WTC11 (cell line): ENCODE data around the gene ARAF. TPM values are rescaled to one million over a fixed set of nuclear protein-coding genes. Genes with fewer than 3 reads are reported as not detected.

Source experiments
- ATAC-seq: fragments of 200-7000 bp; cut with Tn5 transposase; 2 replicates; pipeline ENCODE4 v1.10.0; 2021; ENCODE audit warnings: mild to moderate bottlenecking, moderate library complexity
- CTCF ChIA-PET: fragments of 300-600 bp; sonication (Branson Sonifier 250); formaldehyde crosslinking; loops from one replicate; lab custom pipeline; 2021; ENCODE audit warnings: antibody characterized with exemption; lab: Charles Lee
- POLR2A ChIA-PET: fragments of 350-600 bp; sonication (Branson Sonifier 250); formaldehyde crosslinking; loops from one replicate; lab custom pipeline; 2021; ENCODE audit warnings: antibody characterized with exemption; lab: Charles Lee
- DNase-seq: peaks from one replicate; pipeline ENCODE4 v3.0.0; 2021; ENCODE audit warnings: low spot score
- H3K27ac Mint-ChIP-seq: 2 replicates; pipeline ENCODE4 v1.8.0; 2021; ENCODE audit warnings: mixed read lengths
- H3K27me3 Mint-ChIP-seq: 2 replicates; pipeline ENCODE4 v1.8.0; 2021; ENCODE audit warnings: low read depth, mild to moderate bottlenecking, moderate library complexity, mixed read lengths
- H3K36me3 Mint-ChIP-seq: 2 replicates; pipeline ENCODE4 v1.8.0; 2021; ENCODE audit warnings: mixed read lengths
- H3K4me1 Mint-ChIP-seq: 2 replicates; pipeline ENCODE4 v1.8.0; 2022; ENCODE audit warnings: mixed read lengths
- H3K4me3 Mint-ChIP-seq: 2 replicates; pipeline ENCODE4 v1.8.0; 2021; ENCODE audit warnings: mild to moderate bottlenecking, moderate library complexity, mixed read lengths
- H3K9me3 Mint-ChIP-seq: 2 replicates; pipeline ENCODE4 v1.8.0; 2021; ENCODE audit warnings: mixed read lengths
- ATF6 ChIP-seq: sonication (generic); formaldehyde crosslinking; IDR thresholded peaks from 2 replicates; pipeline ENCODE4 v1.8.1; 2023; ENCODE audit warnings: mild to moderate bottlenecking, missing genetic modification reagents
- CTCF ChIP-seq: fragments of 200-600 bp; IDR thresholded peaks from 2 replicates; pipeline ENCODE4 v1.8.0; 2022; ENCODE audit warnings: antibody characterized with exemption
- E2F1 ChIP-seq: sonication (generic); formaldehyde crosslinking; IDR thresholded peaks from 2 replicates; pipeline ENCODE4 v1.8.0; 2022; ENCODE audit warnings: mild to moderate bottlenecking, missing genetic modification reagents
- E2F5 ChIP-seq: sonication (generic); formaldehyde crosslinking; IDR thresholded peaks from 2 replicates; pipeline ENCODE4 v1.8.1; 2022; ENCODE audit warnings: mild to moderate bottlenecking, moderate library complexity, missing genetic modification reagents
- ELF4 ChIP-seq: sonication (generic); formaldehyde crosslinking; IDR thresholded peaks from 2 replicates; pipeline ENCODE4 v1.8.1; 2022; ENCODE audit warnings: low read depth, mild to moderate bottlenecking, moderate library complexity, missing genetic modification reagents
- FOXK1 ChIP-seq: sonication (generic); formaldehyde crosslinking; IDR thresholded peaks from 2 replicates; pipeline ENCODE4 v1.8.0; 2022; ENCODE audit warnings: mild to moderate bottlenecking, moderate library complexity, missing genetic modification reagents
- FOXP1 ChIP-seq: sonication (generic); formaldehyde crosslinking; IDR thresholded peaks from 2 replicates; pipeline ENCODE4 v1.8.0; 2022; ENCODE audit warnings: missing genetic modification reagents, mild to moderate bottlenecking, moderate library complexity, borderline replicate concordance
- OVOL2 ChIP-seq: fragments of 250-450 bp; sonication (Bioruptor Pico); IDR thresholded peaks from 2 replicates; pipeline ENCODE4 v1.9.0; 2021; ENCODE audit warnings: mild to moderate bottlenecking, borderline replicate concordance
- SP1 ChIP-seq: sonication (generic); formaldehyde crosslinking; conservative IDR thresholded peaks from 2 replicates; pipeline ENCODE4 v1.8.1; 2022; ENCODE audit warnings: missing genetic modification reagents
- TEAD4 ChIP-seq: sonication (generic); formaldehyde crosslinking; IDR thresholded peaks from 2 replicates; pipeline ENCODE4 v1.8.0; 2022; ENCODE audit warnings: mild to moderate bottlenecking, missing genetic modification reagents
- ZBTB21 ChIP-seq: sonication (generic); formaldehyde crosslinking; IDR thresholded peaks from 2 replicates; pipeline ENCODE4 v1.8.1; 2023; ENCODE audit warnings: mild to moderate bottlenecking, missing genetic modification reagents, borderline replicate concordance
- ZBTB43 ChIP-seq: sonication (generic); formaldehyde crosslinking; IDR thresholded peaks from 2 replicates; pipeline ENCODE4 v1.8.1; 2023; ENCODE audit warnings: mild to moderate bottlenecking, missing genetic modification reagents
- ZMAT4 ChIP-seq: fragments of 250-450 bp; sonication (Bioruptor Pico); IDR thresholded peaks from 2 replicates; pipeline ENCODE4 v1.9.0; 2021; ENCODE audit warnings: mild to moderate bottlenecking
- ZNF232 ChIP-seq: sonication (generic); formaldehyde crosslinking; IDR thresholded peaks from 2 replicates; pipeline ENCODE4 v1.8.0; 2022; ENCODE audit warnings: mild to moderate bottlenecking, missing genetic modification reagents
- ZNF317 ChIP-seq: sonication (generic); formaldehyde crosslinking; IDR thresholded peaks from 2 replicates; pipeline ENCODE4 v1.8.1; 2023; ENCODE audit warnings: low read depth, mild to moderate bottlenecking, moderate library complexity, missing genetic modification reagents, borderline replicate concordance
- ZNF423 ChIP-seq: fragments of 250-450 bp; sonication (Bioruptor Pico); IDR thresholded peaks from 2 replicates; pipeline ENCODE4 v2.1.2; 2022; ENCODE audit warnings: mild to moderate bottlenecking, moderate library complexity
- ZNF671 ChIP-seq: fragments of 250-450 bp; sonication (Bioruptor Pico); IDR thresholded peaks from 2 replicates; pipeline ENCODE4 v1.8.0; 2021; ENCODE audit warnings: mild to moderate bottlenecking
- total RNA-seq: library from RNA; stranded (reverse); gene quantifications from 3 replicates; pipeline ENCODE4 v1.2.3, GENCODE V29; 2021
- TF ChIP-seq, protein P1 (sequence below): sonication (generic); formaldehyde crosslinking; IDR thresholded peaks from 2 replicates; pipeline ENCODE4 v1.8.1; 2022; ENCODE audit warnings: missing genetic modification reagents, borderline replicate concordance
- TF ChIP-seq, protein P2 (sequence below): sonication (generic); formaldehyde crosslinking; IDR thresholded peaks from 2 replicates; pipeline ENCODE4 v1.8.1; 2023; ENCODE audit warnings: mild to moderate bottlenecking, missing genetic modification reagents, borderline replicate concordance
- TF ChIP-seq, protein P3 (sequence below): sonication (generic); formaldehyde crosslinking; IDR thresholded peaks from 2 replicates; pipeline ENCODE4 v1.8.0; 2023; ENCODE audit warnings: mild to moderate bottlenecking, missing genetic modification reagents

The ARAF gene
- total RNA-seq, 1 experiment from 2014 or later, result 55.1 TPM

- Mint-ChIP-seq H3K9me3 (peaks cover 3% of the 10 kb centered on the region; the same call in 1 of the 2 replicates), H3K27ac (no peak overlapping the region), H3K27me3 (no peaks in the 10 kb centered on the region), H3K4me1 (0 out of 2 replicates have a peak, but pooled peaks cover 2% of the 10 kb centered on the region), H3K36me3 (no peaks in the 10 kb centered on the region), H3K4me3 (no peak overlapping the region)
- no peak for ATAC-seq
- TF ChIP-seq FOXP1 (CRISPR knock-in tag) (no peak), ZNF671 (CRISPR knock-in tag) (no peak), ZBTB43 (no peak), ZBTB21 (CRISPR knock-in tag) (no peak), E2F5 (CRISPR knock-in tag) (no peak), ATF6 (CRISPR knock-in tag) (no peak), SP1 (CRISPR knock-in tag) (no peak), ELF4 (CRISPR knock-in tag) (no peak), ZMAT4 (CRISPR knock-in tag) (no peak), TEAD4 (CRISPR knock-in tag) (no peak), E2F1 (CRISPR knock-in tag) (no peak), ZNF423 (CRISPR knock-in tag) (no peak), OVOL2 (no peak), CTCF (no peak), ZNF317 (CRISPR knock-in tag) (no peak), ZNF232 (no peak), FOXK1 (no peak)
- TF ChIP-seq, protein P1, sequence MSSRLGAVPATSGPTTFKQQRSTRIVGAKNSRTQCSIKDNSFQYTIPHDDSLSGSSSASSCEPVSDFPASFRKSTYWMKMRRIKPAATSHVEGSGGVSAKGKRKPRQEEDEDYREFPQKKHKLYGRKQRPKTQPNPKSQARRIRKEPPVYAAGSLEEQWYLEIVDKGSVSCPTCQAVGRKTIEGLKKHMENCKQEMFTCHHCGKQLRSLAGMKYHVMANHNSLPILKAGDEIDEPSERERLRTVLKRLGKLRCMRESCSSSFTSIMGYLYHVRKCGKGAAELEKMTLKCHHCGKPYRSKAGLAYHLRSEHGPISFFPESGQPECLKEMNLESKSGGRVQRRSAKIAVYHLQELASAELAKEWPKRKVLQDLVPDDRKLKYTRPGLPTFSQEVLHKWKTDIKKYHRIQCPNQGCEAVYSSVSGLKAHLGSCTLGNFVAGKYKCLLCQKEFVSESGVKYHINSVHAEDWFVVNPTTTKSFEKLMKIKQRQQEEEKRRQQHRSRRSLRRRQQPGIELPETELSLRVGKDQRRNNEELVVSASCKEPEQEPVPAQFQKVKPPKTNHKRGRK, result no peak
- TF ChIP-seq, protein P2, sequence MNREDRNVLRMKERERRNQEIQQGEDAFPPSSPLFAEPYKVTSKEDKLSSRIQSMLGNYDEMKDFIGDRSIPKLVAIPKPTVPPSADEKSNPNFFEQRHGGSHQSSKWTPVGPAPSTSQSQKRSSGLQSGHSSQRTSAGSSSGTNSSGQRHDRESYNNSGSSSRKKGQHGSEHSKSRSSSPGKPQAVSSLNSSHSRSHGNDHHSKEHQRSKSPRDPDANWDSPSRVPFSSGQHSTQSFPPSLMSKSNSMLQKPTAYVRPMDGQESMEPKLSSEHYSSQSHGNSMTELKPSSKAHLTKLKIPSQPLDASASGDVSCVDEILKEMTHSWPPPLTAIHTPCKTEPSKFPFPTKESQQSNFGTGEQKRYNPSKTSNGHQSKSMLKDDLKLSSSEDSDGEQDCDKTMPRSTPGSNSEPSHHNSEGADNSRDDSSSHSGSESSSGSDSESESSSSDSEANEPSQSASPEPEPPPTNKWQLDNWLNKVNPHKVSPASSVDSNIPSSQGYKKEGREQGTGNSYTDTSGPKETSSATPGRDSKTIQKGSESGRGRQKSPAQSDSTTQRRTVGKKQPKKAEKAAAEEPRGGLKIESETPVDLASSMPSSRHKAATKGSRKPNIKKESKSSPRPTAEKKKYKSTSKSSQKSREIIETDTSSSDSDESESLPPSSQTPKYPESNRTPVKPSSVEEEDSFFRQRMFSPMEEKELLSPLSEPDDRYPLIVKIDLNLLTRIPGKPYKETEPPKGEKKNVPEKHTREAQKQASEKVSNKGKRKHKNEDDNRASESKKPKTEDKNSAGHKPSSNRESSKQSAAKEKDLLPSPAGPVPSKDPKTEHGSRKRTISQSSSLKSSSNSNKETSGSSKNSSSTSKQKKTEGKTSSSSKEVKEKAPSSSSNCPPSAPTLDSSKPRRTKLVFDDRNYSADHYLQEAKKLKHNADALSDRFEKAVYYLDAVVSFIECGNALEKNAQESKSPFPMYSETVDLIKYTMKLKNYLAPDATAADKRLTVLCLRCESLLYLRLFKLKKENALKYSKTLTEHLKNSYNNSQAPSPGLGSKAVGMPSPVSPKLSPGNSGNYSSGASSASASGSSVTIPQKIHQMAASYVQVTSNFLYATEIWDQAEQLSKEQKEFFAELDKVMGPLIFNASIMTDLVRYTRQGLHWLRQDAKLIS (CRISPR knock-in tag), result no peak
- TF ChIP-seq, protein P3, sequence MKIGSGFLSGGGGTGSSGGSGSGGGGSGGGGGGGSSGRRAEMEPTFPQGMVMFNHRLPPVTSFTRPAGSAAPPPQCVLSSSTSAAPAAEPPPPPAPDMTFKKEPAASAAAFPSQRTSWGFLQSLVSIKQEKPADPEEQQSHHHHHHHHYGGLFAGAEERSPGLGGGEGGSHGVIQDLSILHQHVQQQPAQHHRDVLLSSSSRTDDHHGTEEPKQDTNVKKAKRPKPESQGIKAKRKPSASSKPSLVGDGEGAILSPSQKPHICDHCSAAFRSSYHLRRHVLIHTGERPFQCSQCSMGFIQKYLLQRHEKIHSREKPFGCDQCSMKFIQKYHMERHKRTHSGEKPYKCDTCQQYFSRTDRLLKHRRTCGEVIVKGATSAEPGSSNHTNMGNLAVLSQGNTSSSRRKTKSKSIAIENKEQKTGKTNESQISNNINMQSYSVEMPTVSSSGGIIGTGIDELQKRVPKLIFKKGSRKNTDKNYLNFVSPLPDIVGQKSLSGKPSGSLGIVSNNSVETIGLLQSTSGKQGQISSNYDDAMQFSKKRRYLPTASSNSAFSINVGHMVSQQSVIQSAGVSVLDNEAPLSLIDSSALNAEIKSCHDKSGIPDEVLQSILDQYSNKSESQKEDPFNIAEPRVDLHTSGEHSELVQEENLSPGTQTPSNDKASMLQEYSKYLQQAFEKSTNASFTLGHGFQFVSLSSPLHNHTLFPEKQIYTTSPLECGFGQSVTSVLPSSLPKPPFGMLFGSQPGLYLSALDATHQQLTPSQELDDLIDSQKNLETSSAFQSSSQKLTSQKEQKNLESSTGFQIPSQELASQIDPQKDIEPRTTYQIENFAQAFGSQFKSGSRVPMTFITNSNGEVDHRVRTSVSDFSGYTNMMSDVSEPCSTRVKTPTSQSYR (CRISPR knock-in tag), result no peak
- ChIA-PET CTCF (interaction anchor here (0.6 to 1.7 kb wide), 3 partner anchors 16 to 231 kb away, joined by 4 to 7 read pairs (median 4); no protein-coding TSS in a partner anchor), POLR2A (no interaction called here)
- DNase-seq, result no peak
Observed at GRCh38 chrX:47539860-47540259, 21.1 kb upstream of the ARAF start.
